DLD1 (cell line): ENCODE data around the gene TM9SF4.

Experiments used
- in situ Hi-C: cut with HindIII; loops from 2 replicates; pipeline ENCODE4 v1.10.0; 2017; ENCODE audit warnings: low sequenced_read_pairs

The TM9SF4 gene

GRCh38 chr20:32109392-32110172 is at the start of gene TM9SF4:
TM9SF4 (plus strand) TSS chr20:32109714; CDS start chr20:32109741, 27 bp downstream.
- in situ Hi-C loops: no loop called here

- in situ Hi-C loops: no loop called here
These were observed 46.7 kb upstream of the TM9SF4 start for GRCh38 chr20:32062776-32063170.

GRCh38 chr20:32063695-32064094 is 45.8 kb upstream of the TM9SF4 start:
- in situ Hi-C loops: no loop called here

GRCh38 chr20:32064667-32065066 is 44.8 kb upstream of the TM9SF4 start:
- in situ Hi-C loops: no loop called here

GRCh38 chr20:32067234-32067821 is 42.2 kb upstream of the TM9SF4 start:
- in situ Hi-C loops: no loop called here

GRCh38 chr20:32068174-32068573 is 41.3 kb upstream of the TM9SF4 start:
- in situ Hi-C loops: no loop called here

GRCh38 chr20:32069711-32070110 is 39.8 kb upstream of the TM9SF4 start:
- in situ Hi-C loops: no loop called here

GRCh38 chr20:32070282-32070681 is 39.2 kb upstream of the TM9SF4 start:
- in situ Hi-C loops: no loop called here

GRCh38 chr20:32070690-32071213 is 38.8 kb upstream of the TM9SF4 start:
- in situ Hi-C loops: no loop called here

GRCh38 chr20:32071395-32072167 is 37.9 kb upstream of the TM9SF4 start:
- in situ Hi-C loops: no loop called here

GRCh38 chr20:32072168-32072750 is 37.3 kb upstream of the TM9SF4 start:
- in situ Hi-C loops: no loop called here

GRCh38 chr20:32075534-32075933 is 34.0 kb upstream of the TM9SF4 start:
- in situ Hi-C loops: no loop called here

- in situ Hi-C loops: no loop called here
These were observed 32.3 kb upstream of the TM9SF4 start for GRCh38 chr20:32077190-32077589.

GRCh38 chr20:32078322-32078721 is 31.2 kb upstream of the TM9SF4 start:
- in situ Hi-C loops: no loop called here

- in situ Hi-C loops: no loop called here
These were observed 30.7 kb upstream of the TM9SF4 start for GRCh38 chr20:32078791-32079190.

- in situ Hi-C loops: no loop called here
These were observed 29.8 kb upstream of the TM9SF4 start for GRCh38 chr20:32079655-32080109.

GRCh38 chr20:32080783-32081182 is 28.7 kb upstream of the TM9SF4 start:
- in situ Hi-C loops: no loop called here

- in situ Hi-C loops: no loop called here
These were observed 26.0 kb upstream of the TM9SF4 start for GRCh38 chr20:32083469-32083868.

- in situ Hi-C loops: no loop called here
These were observed 22.4 kb upstream of the TM9SF4 start for GRCh38 chr20:32087070-32087469.

GRCh38 chr20:32088759-32089158 is 20.8 kb upstream of the TM9SF4 start:
- in situ Hi-C loops: no loop called here
